B cell (primary cell): ENCODE measurements around the gene BPIFA1. TPM values are rescaled to one million over a fixed set of nuclear protein-coding genes. Genes with fewer than 3 reads are reported as not detected.

Experiments used
- ATAC-seq: fragments of 200-7000 bp; cut with Tn5 transposase; one replicate; pipeline ENCODE4 v1.10.0; 2021; ENCODE audit warnings: low read depth, mild to moderate bottlenecking, moderate number of reproducible peaks, moderate library complexity
- CTCF ChIA-PET: fragments of 350-600 bp; sonication (Branson Sonifier 250); formaldehyde crosslinking; loops from one replicate; lab custom pipeline; 2021; ENCODE audit warnings: antibody characterized with exemption, inconsistent platforms; lab: Charles Lee
- POLR2A ChIA-PET: fragments of 350-600 bp; sonication (Branson Sonifier 250); formaldehyde crosslinking; loops from one replicate; lab custom pipeline; 2021; ENCODE audit warnings: antibody characterized with exemption; lab: Charles Lee
- DNase-seq: peaks from one replicate; pipeline ENCODE4 v3.0.0; 2013
- H2AFZ ChIP-seq: 2 replicates; pipeline ENCODE4 v1.6.1; 2012; ENCODE audit warnings: mild to moderate bottlenecking, low read depth, low read length; ENCODE audit not compliant: insufficient read depth, poor library complexity, severe bottlenecking
- H3K27ac ChIP-seq, 2 donors: 1 replicate in 1 of 2; 2 replicates in 1 of 2; pipeline ENCODE4 v1.5.1; 2012 to 2013; ENCODE audit warnings: low read length in 2 of 2, mild to moderate bottlenecking in 2 of 2, moderate library complexity in 1 of 2
- H3K27me3 ChIP-seq, 4 experiments: fragments of 200-600 bp in 1 of 4; sonication (generic) in 1 of 4; replicated peaks in 1 of 4; 1 replicate in 2 of 4; 2 replicates in 2 of 4; pipeline versions ENCODE4 v1.6.1 to v1.7.0; 2013 to 2016; ENCODE audit warnings: low read length in 3 of 4, mild to moderate bottlenecking in 2 of 4, mixed read lengths in 1 of 4, moderate library complexity in 1 of 4; ENCODE audit not compliant: insufficient read depth in 4 of 4, control insufficient read depth in 3 of 4; ENCODE audit errors: control extremely low read depth in 1 of 4
- H3K36me3 ChIP-seq, 2 experiments: replicated peaks in 1 of 2; 1 replicate in 1 of 2; 2 replicates in 1 of 2; pipeline versions ENCODE4 v1.6.1 to v1.7.1; 2013; ENCODE audit warnings: low read length in 1 of 2; ENCODE audit not compliant: insufficient read depth in 2 of 2, control insufficient read depth in 1 of 2; ENCODE audit errors: control extremely low read depth in 1 of 2, extremely low read depth in 1 of 2
- H3K4me1 ChIP-seq, 2 donors: fragments of 200-600 bp in 1 of 2; sonication (generic) in 1 of 2; 1 replicate in 1 of 2; 2 replicates in 1 of 2; pipeline versions ENCODE4 v1.5.1 to v1.6.1; 2013 to 2017; ENCODE audit warnings: low read length in 2 of 2; ENCODE audit not compliant: control insufficient read depth in 2 of 2, insufficient read depth in 2 of 2
- H3K4me2 ChIP-seq: replicated peaks from 2 replicates; pipeline ENCODE3; 2012; ENCODE audit warnings: mild to moderate bottlenecking, low read depth, low read length; ENCODE audit not compliant: poor library complexity, severe bottlenecking
- H3K4me3 ChIP-seq, 5 experiments: fragments of 200-600 bp in 1 of 5; sonication (generic) in 1 of 5; 1 replicate in 3 of 5; 2 replicates in 2 of 5; pipeline versions ENCODE4 v1.5.1 to v1.7.0; 2011 to 2016; ENCODE audit warnings: low read length in 4 of 5, mild to moderate bottlenecking in 4 of 5, low read depth in 2 of 5, control low read depth in 1 of 5, moderate library complexity in 1 of 5; ENCODE audit not compliant: insufficient read depth in 1 of 5; ENCODE audit errors: control extremely low read depth in 1 of 5, extremely low read depth in 1 of 5
- H3K79me2 ChIP-seq: fragments of 200-600 bp; sonication (generic); one replicate; pipeline ENCODE4 v1.6.0; 2016; ENCODE audit warnings: low read length; ENCODE audit not compliant: control insufficient read depth, insufficient read depth
- H3K9ac ChIP-seq: fragments of 200-600 bp; sonication (generic); 2 replicates; pipeline ENCODE4 v1.6.1; 2017; ENCODE audit warnings: mild to moderate bottlenecking, low read length, moderate library complexity
- H3K9me3 ChIP-seq, 3 donors: one replicate each; pipeline versions ENCODE4 v1.6.1 to v1.7.1; 2013; ENCODE audit warnings: low read length in 2 of 3; ENCODE audit not compliant: control insufficient read depth in 2 of 3, insufficient read depth in 1 of 3; ENCODE audit errors: control extremely low read depth in 1 of 3
- H4K20me1 ChIP-seq: 2 replicates; pipeline ENCODE4 v1.6.0; 2012; ENCODE audit warnings: mild to moderate bottlenecking, low read length; ENCODE audit not compliant: insufficient read depth, control insufficient read depth, poor library complexity, severe bottlenecking
- H3K27ac Mint-ChIP-seq: one replicate; pipeline ENCODE4 v1.8.0; 2021; ENCODE audit warnings: mixed read lengths
- H3K27me3 Mint-ChIP-seq: one replicate; pipeline ENCODE4 v1.8.0; 2021; ENCODE audit warnings: mixed read lengths
- H3K4me1 Mint-ChIP-seq: one replicate; pipeline ENCODE4 v1.8.0; 2021; ENCODE audit warnings: mixed read lengths
- H3K4me3 Mint-ChIP-seq: one replicate; pipeline ENCODE4 v1.8.0; 2021; ENCODE audit warnings: mixed read lengths
- H3K9me3 Mint-ChIP-seq: one replicate; pipeline ENCODE4 v1.8.0; 2022; ENCODE audit warnings: mixed read lengths; ENCODE audit not compliant: insufficient read depth
- EZH2 ChIP-seq: IDR thresholded peaks from 2 replicates; pipeline ENCODE4 v1.6.1; 2012; ENCODE audit warnings: borderline replicate concordance, low read depth, mild to moderate bottlenecking, moderate library complexity, low read length; ENCODE audit not compliant: insufficient read depth, poor library complexity, severe bottlenecking
- WGBS: methylation state at CpG from one replicate; pipeline ENCODE4 v1.1.5; 2013; ENCODE audit warnings: missing lambda C conversion rate; ENCODE audit not compliant: insufficient coverage; 5-methylcytosine and 5-hydroxymethylcytosine counted together
- intact Hi-C: fragments of 100-400 bp; cut with micrococcal nuclease; formaldehyde crosslinking; loops from one replicate; pipeline ENCODE4 v1.10.0; 2022
- polyA plus RNA-seq: library from polyadenylated mRNA; depleted of rRNA; stranded (reverse); fragments of >200 nt; gene quantifications from 2 replicates; pipeline ENCODE4 v1.2.3, GENCODE V29; 2012
- total RNA-seq, 2 donors: library from RNA; stranded (reverse); fragments of 120-200 nt in 1 of 2; gene quantifications; 1 replicate in 1 of 2; 2 replicates in 1 of 2; pipeline versions ENCODE4 v1.2.3 to v1.2.4, GENCODE V29; 2013 to 2022
- TF ChIP-seq, protein P1 (sequence below): fragments of 200-600 bp; IDR thresholded peaks from one replicate; pipeline ENCODE4 v1.8.0; 2022; ENCODE audit warnings: antibody characterized with exemption, mild to moderate bottlenecking

The BPIFA1 gene
- total and polyA plus RNA-seq, 2 donors (not counting 1 experiment from before 2014, with no cell fraction given) = not detected

- H3K27me3 Mint-ChIP-seq = peaks cover 13% of the 10 kb centered on the region
- no peaks in the 10 kb centered on the region for H3K79me2 ChIP-seq
- no peak overlapping the region for H3K27ac ChIP-seq
- H3K36me3 ChIP-seq = no peaks in the 10 kb centered on the region
- H3K9me3 Mint-ChIP-seq = no peaks in the 10 kb centered on the region
- WGBS = 75% methylated on average over 1 of the region's 2 CpGs
- H3K9ac ChIP-seq = no peak overlapping the region
- intact Hi-C loops = no loop called here
- no peak overlapping the region for H2AFZ ChIP-seq
- no peaks in the 10 kb centered on the region for H3K9me3 ChIP-seq
- DNase-seq = no peak
- H3K4me2 ChIP-seq = no peak overlapping the region
- CTCF ChIA-PET = no interaction called here
- no peaks in the 10 kb centered on the region for H3K4me1 Mint-ChIP-seq
- no peak overlapping the region for H3K27ac Mint-ChIP-seq
- no peaks in the 10 kb centered on the region for H3K27me3 ChIP-seq
- ATAC-seq = no peak
- H3K4me1 ChIP-seq = no peaks in the 10 kb centered on the region
- no peak overlapping the region for H3K4me3 ChIP-seq
- no peaks in the 10 kb centered on the region for H4K20me1 ChIP-seq
- no peak overlapping the region for H3K4me3 Mint-ChIP-seq
- TF ChIP-seq, protein P1, sequence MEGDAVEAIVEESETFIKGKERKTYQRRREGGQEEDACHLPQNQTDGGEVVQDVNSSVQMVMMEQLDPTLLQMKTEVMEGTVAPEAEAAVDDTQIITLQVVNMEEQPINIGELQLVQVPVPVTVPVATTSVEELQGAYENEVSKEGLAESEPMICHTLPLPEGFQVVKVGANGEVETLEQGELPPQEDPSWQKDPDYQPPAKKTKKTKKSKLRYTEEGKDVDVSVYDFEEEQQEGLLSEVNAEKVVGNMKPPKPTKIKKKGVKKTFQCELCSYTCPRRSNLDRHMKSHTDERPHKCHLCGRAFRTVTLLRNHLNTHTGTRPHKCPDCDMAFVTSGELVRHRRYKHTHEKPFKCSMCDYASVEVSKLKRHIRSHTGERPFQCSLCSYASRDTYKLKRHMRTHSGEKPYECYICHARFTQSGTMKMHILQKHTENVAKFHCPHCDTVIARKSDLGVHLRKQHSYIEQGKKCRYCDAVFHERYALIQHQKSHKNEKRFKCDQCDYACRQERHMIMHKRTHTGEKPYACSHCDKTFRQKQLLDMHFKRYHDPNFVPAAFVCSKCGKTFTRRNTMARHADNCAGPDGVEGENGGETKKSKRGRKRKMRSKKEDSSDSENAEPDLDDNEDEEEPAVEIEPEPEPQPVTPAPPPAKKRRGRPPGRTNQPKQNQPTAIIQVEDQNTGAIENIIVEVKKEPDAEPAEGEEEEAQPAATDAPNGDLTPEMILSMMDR = no peak
- no peak for TF ChIP-seq EZH2
- POLR2A ChIA-PET = no interaction called here
These were observed 14.9 kb downstream of the BPIFA1 start for GRCh38 chr20:33250666-33251065.

DNA sequence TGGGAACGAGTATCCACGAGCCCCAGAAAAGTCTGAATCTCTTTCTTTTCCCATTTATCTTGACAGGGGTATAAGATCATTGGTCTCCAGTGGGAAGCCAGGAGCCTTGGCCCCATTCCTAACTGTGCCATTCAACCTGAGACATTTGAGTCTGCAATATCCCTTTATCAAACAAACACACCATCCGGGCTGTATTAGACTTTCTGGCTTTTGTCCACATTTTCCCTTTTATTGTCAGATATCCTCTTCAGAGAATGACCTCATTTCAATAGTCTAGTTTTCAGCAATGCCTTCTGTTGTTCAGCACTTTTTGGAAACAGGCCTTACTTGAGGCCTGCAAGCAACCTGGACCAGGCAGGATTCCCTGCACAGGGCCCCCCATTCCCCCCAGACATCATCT is 15.7 kb downstream of the BPIFA1 start:
- CTCF ChIA-PET = no interaction called here

More for the DNA sequence above, 15.7 kb downstream of the BPIFA1 start:
- Histone ChIP-seq H4K20me1 (no peaks in the 10 kb centered on the region), H3K79me2 (no peaks in the 10 kb centered on the region), H3K27me3 (peaks cover 0 to under 1% (median 0%) of the 10 kb centered on the region in 4 experiments), H3K9ac (no peak overlapping the region), H2AFZ (no peak overlapping the region), H3K4me2 (no peak overlapping the region), H3K4me1 (no peaks in the 10 kb centered on the region), H3K9me3 (no peaks in the 10 kb centered on the region), H3K4me3 (no peak overlapping the region), H3K27ac (no peak overlapping the region), H3K36me3 (no peaks in the 10 kb centered on the region)
- Mint-ChIP-seq H3K9me3 (no peaks in the 10 kb centered on the region), H3K27me3 (peaks cover 19% of the 10 kb centered on the region), H3K4me1 (no peaks in the 10 kb centered on the region), H3K4me3 (no peak overlapping the region), H3K27ac (no peak overlapping the region)
- ATAC-seq (no peak), DNase-seq (no peak)
- 88% methylated on average over 1 of the region's 3 CpGs for WGBS
- intact Hi-C loops = no loop called here
- POLR2A ChIA-PET = no interaction called here
- no peak for TF ChIP-seq EZH2
- TF ChIP-seq, protein P1 = no peak
